Adipose tissue (tissue), 3 donors: Measurements from ENCODE around the gene C19orf12. TPM values are rescaled to one million over a fixed set of nuclear protein-coding genes. Genes with fewer than 3 reads are reported as not detected.

Experiments
- H3K27ac ChIP-seq: one replicate; pipeline ENCODE4 v1.5.1; 2013; ENCODE audit warnings: low read depth, low read length
- WGBS, 3 donors: extraction: QIAGEN DNeasy Blood & Tissue Kit; methylation state at CpG; one replicate each; pipeline ENCODE4 v1.1.7; 2013; 5-methylcytosine and 5-hydroxymethylcytosine counted together
- polyA plus RNA-seq, 3 donors: library from polyadenylated mRNA; stranded (reverse); fragments of 200-250 nt; gene quantifications; one replicate each; pipeline ENCODE4 v1.2.3, GENCODE V29; 2013
- donor health status: healthy with polysubstance abuse.
- donor health status: Bipolar disorder and iron deficiency.
- donor health status: healthy.

The C19orf12 gene
- 100 to 1,000 TPM in 1 of 3 donors, 10 to 100 TPM in 2; 24.1 to 144 (median 47.1) TPM for polyA plus RNA-seq

- 0 to 1% (median 1%) methylated on average over 52 to 72 of the region's 72 CpGs for whole genome bisulfite sequencing, 3 donors
- H3K27ac ChIP-seq: peak within 1 kb of the TSS; percentile 96
Observed at GRCh38 chr19:29714953-29715700, at the start of gene C19orf12. C19orf12 (minus strand) TSS chr19:29715261; CDS start chr19:29708413, 6,848 bp downstream.

- 90 to 91% (median 90%) methylated on average over 8 of the region's 8 CpGs for WGBS, 3 donors
Observed at GRCh38 chr19:29764361-29764760, 49.3 kb upstream of the C19orf12 start.

GRCh38 chr19:29763196-29763595, 48.1 kb upstream of the C19orf12 start:
- WGBS, 3 donors: 83 to 86% (median 84%) methylated on average over 4 of the region's 4 CpGs
- no peak overlapping the region for H3K27ac ChIP-seq

More at GRCh38 chr19:29764361-29764760, 49.3 kb upstream of the C19orf12 start:
- H3K27ac ChIP-seq: no peak overlapping the region

- WGBS, 3 donors: 58 to 75% (median 75%) methylated on average over 14 of the region's 14 CpGs
- H3K27ac ChIP-seq: no peak overlapping the region
Observed at GRCh38 chr19:29761575-29762232, 46.6 kb upstream of the C19orf12 start.

- H3K27ac ChIP-seq: no peak overlapping the region
- WGBS, 3 donors: 90 to 94% (median 93%) methylated on average over 16 of the region's 16 CpGs
Observed at GRCh38 chr19:29760752-29761502, 45.9 kb upstream of the C19orf12 start.

- H3K27ac ChIP-seq: no peak overlapping the region
- 58 to 83% (median 81%) methylated on average over 5 of the region's 5 CpGs for WGBS, 3 donors
Observed at GRCh38 chr19:29759359-29759758, 44.3 kb upstream of the C19orf12 start.

GRCh38 chr19:29758863-29759262, 43.8 kb upstream of the C19orf12 start:
- H3K27ac ChIP-seq: no peak overlapping the region
- 90 to 93% (median 91%) methylated on average over 7 of the region's 7 CpGs for WGBS, 3 donors

- H3K27ac ChIP-seq: no peak overlapping the region
- WGBS, 3 donors: 77 to 86% (median 78%) methylated on average over 9 of the region's 9 CpGs
Observed at GRCh38 chr19:29757551-29757950, 42.5 kb upstream of the C19orf12 start.

- no peak overlapping the region for H3K27ac ChIP-seq
- 74 to 83% (median 80%) methylated on average over 7 of the region's 7 CpGs for WGBS, 3 donors
Observed at GRCh38 chr19:29753934-29754305, 38.9 kb upstream of the C19orf12 start.

- H3K27ac ChIP-seq: no peak overlapping the region
- WGBS, 3 donors: 84 to 89% (median 85%) methylated on average over 16 of the region's 16 CpGs
Observed at GRCh38 chr19:29753190-29753933, 38.3 kb upstream of the C19orf12 start.

GRCh38 chr19:29752450-29753025, 37.5 kb upstream of the C19orf12 start:
- 62 to 73% (median 68%) methylated on average over 11 of the region's 11 CpGs for WGBS, 3 donors
- H3K27ac ChIP-seq: no peak overlapping the region

- 83 to 94% (median 86%) methylated on average over 3 of the region's 3 CpGs for whole genome bisulfite sequencing, 3 donors
- no peak overlapping the region for H3K27ac ChIP-seq
Observed at GRCh38 chr19:29751932-29752331, 36.9 kb upstream of the C19orf12 start.

GRCh38 chr19:29750001-29750400, 34.9 kb upstream of the C19orf12 start:
- 73 to 75% (median 73%) methylated on average over 5 of the region's 5 CpGs for WGBS, 3 donors
- no peak overlapping the region for H3K27ac ChIP-seq

GRCh38 chr19:29748996-29749849, 34.2 kb upstream of the C19orf12 start:
- WGBS, 3 donors: 82 to 84% (median 82%) methylated on average over 7 of the region's 7 CpGs
- no peak overlapping the region for H3K27ac ChIP-seq

GRCh38 chr19:29745253-29745652, 30.2 kb upstream of the C19orf12 start:
- no peak overlapping the region for H3K27ac ChIP-seq
- 65 to 66% (median 65%) methylated on average over 6 of the region's 6 CpGs for WGBS, 3 donors

GRCh38 chr19:29743681-29744080, 28.6 kb upstream of the C19orf12 start:
- no peak overlapping the region for H3K27ac ChIP-seq

GRCh38 chr19:29741776-29742175, 26.7 kb upstream of the C19orf12 start:
- 40 to 69% (median 58%) methylated on average over 5 of the region's 5 CpGs for WGBS, 3 donors
- H3K27ac ChIP-seq: no peak overlapping the region
